Measurements from ENCODE around the gene VPS26A. TPM values are rescaled to one million over a fixed set of nuclear protein-coding genes. Genes with fewer than 3 reads are reported as not detected.
A peak's percentile ranks its signal among the peaks of the same experiment; 100 is the strongest.
"Not testable (repeated sequence)": the region's sequence is repeated elsewhere in the genome, so short reads cannot be mapped to it uniquely, and the experiment has no call there.

The VPS26A gene
- total RNA-seq, 1 experiment from 2014 or later: 46.7 TPM

GRCh38 chr10:69102440-69102839 is 21.5 kb upstream of the VPS26A start:
- DNase-seq (ENCODE audit: low read depth): no peak

- no peak for DNase-seq (ENCODE audit: low read depth)
Observed at GRCh38 chr10:69103784-69104183, 20.2 kb upstream of the VPS26A start.

GRCh38 chr10:69104994-69105790 is 18.8 kb upstream of the VPS26A start:
- DNase-seq (ENCODE audit: low read depth): no peak

DNA sequence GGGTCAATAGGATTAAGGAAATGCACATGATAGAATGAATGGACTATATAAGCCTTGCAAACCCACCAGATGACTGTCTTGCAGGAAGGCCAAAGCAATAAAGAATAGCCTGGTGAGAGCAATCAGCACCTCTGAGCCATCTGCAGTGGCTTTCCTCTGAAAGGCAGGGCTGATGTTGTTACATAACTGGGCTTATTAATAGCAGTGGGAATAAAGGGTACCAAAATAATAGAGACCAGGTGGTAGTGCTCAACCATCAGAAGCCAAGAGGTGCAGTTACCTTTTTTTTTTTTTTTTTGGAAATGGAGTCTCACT is 16.8 kb upstream of the VPS26A start:
- no peak for DNase-seq (ENCODE audit: low read depth)

DNA sequence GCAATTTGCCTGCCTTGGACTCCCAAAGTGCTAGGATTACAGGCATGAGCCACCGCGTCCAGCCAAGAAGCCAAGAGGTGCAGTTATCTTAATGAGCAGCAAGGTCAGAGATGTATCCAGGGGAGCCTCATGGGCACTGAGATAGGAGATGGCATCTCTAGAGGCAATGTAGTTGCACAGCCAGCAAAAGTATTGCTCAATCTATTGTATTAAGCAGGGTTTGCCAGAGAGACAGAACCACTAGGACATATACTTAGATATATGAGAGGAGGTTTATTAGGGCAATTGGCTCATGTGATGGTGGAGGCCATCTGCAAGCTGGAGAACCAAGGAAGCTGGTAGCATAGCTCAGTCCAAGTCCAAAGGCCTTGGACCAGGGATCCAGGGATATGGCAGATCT is 16.3 kb upstream of the VPS26A start:
- DNase-seq (ENCODE audit: low read depth): no peak

GRCh38 chr10:69119896-69120295 is 4.1 kb upstream of the VPS26A start:
- no peak for DNase-seq (ENCODE audit: low read depth)

DNA sequence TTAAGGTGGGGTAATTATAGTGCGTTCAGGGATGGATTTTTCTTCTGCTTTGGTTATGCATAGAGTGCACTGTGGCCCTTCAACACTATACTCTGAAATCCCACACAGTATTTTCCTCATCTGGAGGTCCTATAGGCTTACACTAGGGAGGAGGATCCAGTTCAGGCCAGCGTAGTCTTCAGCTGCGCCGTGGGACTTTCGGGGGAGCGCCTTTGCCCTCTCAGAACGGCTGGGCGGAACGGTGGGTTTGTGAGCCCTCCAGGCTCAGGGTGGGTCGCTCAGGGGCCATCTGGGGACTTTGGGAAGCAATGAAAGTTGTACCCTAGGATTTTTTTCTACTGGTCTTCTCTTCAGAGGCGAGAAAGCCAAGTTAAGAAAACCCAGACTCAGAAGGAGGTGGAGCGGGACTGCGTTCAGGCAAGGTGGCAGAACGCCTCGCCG is 652 bp upstream of the VPS26A start:
- peak; percentile 67 for DNase-seq (ENCODE audit: low read depth)

- DNase-seq (ENCODE audit: low read depth): peak; percentile 57
Observed at GRCh38 chr10:69124563-69125268, 738 bp downstream of the VPS26A start.

GRCh38 chr10:69125554-69125953 is 1.6 kb downstream of the VPS26A start:
- DNase-seq (ENCODE audit: low read depth): no peak

- no peak for DNase-seq (ENCODE audit: low read depth)
Observed at GRCh38 chr10:69130251-69130650, 6.3 kb downstream of the VPS26A start.

GRCh38 chr10:69139961-69140360 is 16.0 kb downstream of the VPS26A start:
- no peak for DNase-seq (ENCODE audit: low read depth)

GRCh38 chr10:69141304-69141703 is 17.3 kb downstream of the VPS26A start:
- DNase-seq (ENCODE audit: low read depth): no peak

- DNase-seq (ENCODE audit: low read depth): not testable (repeated sequence)
Observed at GRCh38 chr10:69142074-69142473, 18.1 kb downstream of the VPS26A start.

- no peak for DNase-seq (ENCODE audit: low read depth)
Observed at GRCh38 chr10:69142983-69143382, 19.0 kb downstream of the VPS26A start.

GRCh38 chr10:69145329-69145728 is 21.4 kb downstream of the VPS26A start:
- no peak for DNase-seq (ENCODE audit: low read depth)

- DNase-seq (ENCODE audit: low read depth): no peak
Observed at GRCh38 chr10:69145864-69146263, 21.9 kb downstream of the VPS26A start.

- DNase-seq (ENCODE audit: low read depth): peak; percentile 9
Observed at GRCh38 chr10:69146759-69147158, 22.8 kb downstream of the VPS26A start.

GRCh38 chr10:69151984-69152383 is 28.0 kb downstream of the VPS26A start:
- no peak for DNase-seq (ENCODE audit: low read depth)

DNA sequence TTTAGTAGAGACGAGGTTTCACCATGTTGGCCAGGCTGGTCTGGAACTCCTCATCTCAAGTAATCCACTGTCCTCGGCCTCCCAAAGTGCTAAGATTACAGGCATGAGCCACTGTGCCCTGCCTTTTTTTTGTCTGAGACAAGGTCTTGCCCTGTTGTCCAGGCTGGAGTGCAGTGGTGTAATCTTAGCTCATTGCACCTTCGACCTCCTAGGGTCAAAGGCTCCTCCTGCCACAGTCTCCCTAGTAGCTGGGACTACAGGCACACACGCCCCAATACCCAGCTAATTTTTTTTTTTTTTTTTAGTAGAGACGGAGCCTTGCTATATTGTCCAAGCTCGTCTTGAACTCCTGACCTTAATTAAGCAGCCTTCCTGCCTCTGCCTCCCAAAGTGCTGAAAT is 29.2 kb downstream of the VPS26A start:
- DNase-seq (ENCODE audit: low read depth): no peak

DNA sequence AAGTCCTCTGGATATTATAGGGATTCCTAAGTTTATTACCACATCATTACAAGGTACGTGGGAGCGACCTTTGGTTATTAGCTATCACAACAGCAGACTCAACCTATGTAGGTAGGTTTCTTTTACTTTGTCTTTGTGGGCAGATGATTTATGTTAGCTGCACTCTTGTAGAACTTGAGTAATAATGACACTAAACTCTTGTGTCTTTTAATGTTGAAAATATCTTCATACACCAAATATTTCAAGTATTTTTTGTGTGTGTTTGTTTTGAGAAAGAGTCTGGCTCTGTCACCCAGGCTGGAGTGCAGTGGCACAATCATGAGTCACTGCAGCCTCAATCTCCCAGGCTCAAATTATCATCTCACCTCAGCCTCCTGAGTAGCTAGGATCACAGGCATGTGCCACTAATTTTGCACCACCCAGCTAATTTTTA is 36.8 kb downstream of the VPS26A start:
- DNase-seq (ENCODE audit: low read depth): no peak

DNA sequence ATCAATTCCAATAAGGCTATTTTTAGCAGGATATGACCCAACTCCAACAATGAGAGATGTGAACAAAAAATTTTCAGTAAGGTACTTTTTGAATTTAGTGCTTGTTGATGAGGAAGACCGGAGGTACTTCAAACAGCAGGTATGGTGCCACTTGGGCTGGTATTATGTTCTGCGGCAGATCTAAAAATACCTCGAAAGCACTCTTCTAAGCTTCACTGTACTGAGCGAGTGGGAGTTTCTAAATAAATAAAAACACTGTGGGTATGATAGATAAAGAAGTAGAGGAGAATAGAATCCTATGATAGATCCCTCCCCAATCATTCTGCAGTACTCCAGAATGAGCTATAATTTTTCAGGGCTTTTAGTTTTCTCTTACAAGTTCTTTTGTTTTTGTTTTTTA is 44.5 kb downstream of the VPS26A start:
- DNase-seq (ENCODE audit: low read depth): no peak

DNA sequence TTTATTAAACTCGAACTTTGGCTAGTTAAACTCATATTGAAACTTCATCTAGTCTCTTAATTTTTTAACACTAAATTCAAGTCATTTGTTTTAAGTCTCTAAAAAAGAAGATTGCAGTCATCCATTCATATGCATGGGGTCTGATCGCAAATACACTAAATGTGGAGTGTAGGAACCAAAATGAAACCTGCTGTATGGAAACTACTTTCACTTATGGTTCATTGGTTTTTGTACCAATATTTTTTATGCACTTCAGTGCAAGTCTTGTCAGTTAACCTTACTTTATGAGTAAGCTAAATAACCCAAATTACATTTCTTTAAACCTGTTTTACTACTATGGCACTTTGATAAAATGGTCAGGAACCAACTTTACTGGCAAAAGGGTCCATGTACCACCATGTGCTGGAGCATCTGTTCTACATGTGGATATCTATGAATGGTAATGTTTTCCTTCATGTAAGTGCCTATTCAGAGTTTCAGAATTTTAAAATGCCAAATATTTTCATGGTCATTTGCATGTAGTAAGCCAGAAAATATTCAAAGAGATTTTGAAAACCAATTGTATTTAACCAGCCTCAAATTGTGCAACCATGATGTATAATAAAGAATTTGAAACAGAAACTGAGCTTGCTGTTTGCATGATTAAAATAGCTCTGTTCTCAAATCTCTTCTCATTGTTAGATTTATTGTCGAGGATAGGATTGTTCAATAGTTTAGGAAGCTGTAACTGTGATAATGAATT is 48.4 kb downstream of the VPS26A start:
- DNase-seq (ENCODE audit: low read depth): no peak

- DNase-seq (ENCODE audit: low read depth): not testable (repeated sequence)
Observed at GRCh38 chr10:69175326-69175725, 51.3 kb downstream of the VPS26A start.

Data from RPMI7951 (cell line).